SK-N-SH treated with all-trans-retinoic acid at 6 μM for 48 hours (cell line): ENCODE measurements around the gene MGAT3.

Experiments used
- ARNTL ChIP-seq: fragments of 450-650 bp; formaldehyde crosslinking; IDR thresholded peaks from 2 replicates; pipeline ENCODE4 v1.5.0; 2020; ENCODE audit warnings: low read depth, mild to moderate bottlenecking, moderate library complexity, borderline replicate concordance
- ESRRG ChIP-seq: fragments of 250-450 bp; sonication (Bioruptor Pico); IDR thresholded peaks from 2 replicates; pipeline ENCODE4 v1.6.1; 2021; ENCODE audit warnings: mild to moderate bottlenecking
- GLIS3 ChIP-seq: fragments of 250-450 bp; sonication (Bioruptor Pico); IDR thresholded peaks from 2 replicates; pipeline ENCODE4 v1.5.0; 2020; ENCODE audit warnings: mild to moderate bottlenecking, moderate library complexity
- PATZ1 ChIP-seq: fragments of 250-450 bp; sonication (Bioruptor Pico); IDR thresholded peaks from 2 replicates; pipeline ENCODE4 v1.8.0; 2020; ENCODE audit warnings: mild to moderate bottlenecking, moderate library complexity, borderline replicate concordance
- PPARA ChIP-seq: fragments of 250-450 bp; sonication (Bioruptor Pico); IDR thresholded peaks from 2 replicates; pipeline ENCODE4 v1.5.0; 2020; ENCODE audit warnings: mild to moderate bottlenecking, borderline replicate concordance
- TCF4 ChIP-seq: fragments of 250-450 bp; sonication (Bioruptor Pico); IDR thresholded peaks from 2 replicates; pipeline ENCODE4 v1.8.0; 2021; ENCODE audit warnings: mild to moderate bottlenecking, moderate library complexity, borderline replicate concordance
- ZFP3 ChIP-seq: fragments of 250-450 bp; sonication (Bioruptor Pico); IDR thresholded peaks from 2 replicates; pipeline ENCODE4 v1.5.0; 2020; ENCODE audit warnings: mild to moderate bottlenecking, moderate library complexity
- ZFP30 ChIP-seq: fragments of 450-650 bp; formaldehyde crosslinking; IDR thresholded peaks from 2 replicates; pipeline ENCODE4 v1.5.0; 2022; ENCODE audit warnings: mild to moderate bottlenecking, moderate library complexity

GRCh38 chr22:39481054-39481453 lies 24.2 kb downstream of the MGAT3 start:
- TF ChIP-seq PATZ1 (CRISPR knock-in tag) (no peak), PPARA (CRISPR knock-in tag) (no peak), ZFP30 (CRISPR knock-in tag) (no peak), TCF4 (no peak), ZFP3 (CRISPR knock-in tag) (no peak), GLIS3 (no peak), ARNTL (CRISPR knock-in tag) (no peak), ESRRG (CRISPR knock-in tag) (no peak)
